HL-60 (cell line): ENCODE measurements around the gene PSMB7.

ENCODE experiments used
- DNase-seq, 2 experiments: peaks; one replicate each; pipeline ENCODE4 v3.0.0-alpha.2; 2010 to 2020; ENCODE audit warnings: low read depth in 1 of 2, low spot score in 1 of 2
- H3K27ac ChIP-seq: fragments of 250-450 bp; sonication (Bioruptor Pico); replicated peaks from 2 replicates; pipeline ENCODE4 v1.5.1; 2020; ENCODE audit warnings: mild to moderate bottlenecking, moderate library complexity
- H3K27me3 ChIP-seq: fragments of 250-450 bp; sonication (Bioruptor Pico); 2 replicates; pipeline ENCODE4 v1.5.1; 2021; ENCODE audit warnings: mild to moderate bottlenecking, moderate library complexity; ENCODE audit not compliant: insufficient read depth, poor library complexity, severe bottlenecking
- H3K4me3 ChIP-seq: replicated peaks from 2 replicates; pipeline ENCODE4 v1.5.1; 2011; ENCODE audit warnings: mild to moderate bottlenecking, control low read depth, low read length; ENCODE audit not compliant: insufficient read depth
- GABPA ChIP-seq: IDR thresholded peaks from 2 replicates; pipeline ENCODE4 v1.6.1; 2012; ENCODE audit warnings: low read depth
- POLR2AphosphoS5 ChIP-seq: IDR thresholded peaks from 2 replicates; pipeline ENCODE4 v1.6.1; 2012; ENCODE audit warnings: low read depth
- SPI1 ChIP-seq: IDR thresholded peaks from 2 replicates; pipeline ENCODE4 v1.6.1; 2012; ENCODE audit warnings: low read depth, mild to moderate bottlenecking, borderline replicate concordance
- TF ChIP-seq, protein P1 (sequence below): IDR thresholded peaks from 2 replicates; pipeline ENCODE4 v1.6.1; 2012; ENCODE audit warnings: low read depth; ENCODE audit not compliant: insufficient replicate concordance
- TF ChIP-seq, protein P2 (sequence below): IDR thresholded peaks from one replicate; pipeline ENCODE4 v1.5.1; 2011; ENCODE audit warnings: low read length, control low read depth, inconsistent platforms; ENCODE audit not compliant: insufficient read depth

PSMB7 gene

DNA sequence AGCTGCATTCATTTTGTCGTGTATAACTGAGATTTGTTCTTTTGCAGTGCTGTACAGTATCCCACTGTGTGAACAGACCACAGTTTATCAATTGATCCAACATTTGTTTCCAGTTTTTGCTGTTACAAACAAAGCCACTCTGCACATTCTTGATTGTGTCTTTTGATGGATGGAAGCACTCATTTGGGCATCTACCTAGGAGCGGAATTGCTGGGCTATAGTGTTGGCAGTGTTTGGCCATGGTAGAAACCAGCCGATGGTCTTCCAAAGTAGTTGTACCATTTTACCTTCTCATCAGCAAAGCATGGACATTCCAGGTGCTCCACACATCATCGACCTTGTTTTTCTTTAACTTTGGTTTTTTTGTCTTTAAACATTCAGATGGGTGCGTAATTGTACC lies 77.7 kb downstream of the PSMB7 start:
- Histone ChIP-seq H3K27ac (no peak overlapping the region), H3K4me3 (no peak overlapping the region), H3K27me3 (no peaks in the 10 kb centered on the region)
- no peak for DNase-seq
- TF ChIP-seq POLR2AphosphoS5 (no peak), GABPA (no peak), SPI1 (no peak)
- TF ChIP-seq, protein P1, sequence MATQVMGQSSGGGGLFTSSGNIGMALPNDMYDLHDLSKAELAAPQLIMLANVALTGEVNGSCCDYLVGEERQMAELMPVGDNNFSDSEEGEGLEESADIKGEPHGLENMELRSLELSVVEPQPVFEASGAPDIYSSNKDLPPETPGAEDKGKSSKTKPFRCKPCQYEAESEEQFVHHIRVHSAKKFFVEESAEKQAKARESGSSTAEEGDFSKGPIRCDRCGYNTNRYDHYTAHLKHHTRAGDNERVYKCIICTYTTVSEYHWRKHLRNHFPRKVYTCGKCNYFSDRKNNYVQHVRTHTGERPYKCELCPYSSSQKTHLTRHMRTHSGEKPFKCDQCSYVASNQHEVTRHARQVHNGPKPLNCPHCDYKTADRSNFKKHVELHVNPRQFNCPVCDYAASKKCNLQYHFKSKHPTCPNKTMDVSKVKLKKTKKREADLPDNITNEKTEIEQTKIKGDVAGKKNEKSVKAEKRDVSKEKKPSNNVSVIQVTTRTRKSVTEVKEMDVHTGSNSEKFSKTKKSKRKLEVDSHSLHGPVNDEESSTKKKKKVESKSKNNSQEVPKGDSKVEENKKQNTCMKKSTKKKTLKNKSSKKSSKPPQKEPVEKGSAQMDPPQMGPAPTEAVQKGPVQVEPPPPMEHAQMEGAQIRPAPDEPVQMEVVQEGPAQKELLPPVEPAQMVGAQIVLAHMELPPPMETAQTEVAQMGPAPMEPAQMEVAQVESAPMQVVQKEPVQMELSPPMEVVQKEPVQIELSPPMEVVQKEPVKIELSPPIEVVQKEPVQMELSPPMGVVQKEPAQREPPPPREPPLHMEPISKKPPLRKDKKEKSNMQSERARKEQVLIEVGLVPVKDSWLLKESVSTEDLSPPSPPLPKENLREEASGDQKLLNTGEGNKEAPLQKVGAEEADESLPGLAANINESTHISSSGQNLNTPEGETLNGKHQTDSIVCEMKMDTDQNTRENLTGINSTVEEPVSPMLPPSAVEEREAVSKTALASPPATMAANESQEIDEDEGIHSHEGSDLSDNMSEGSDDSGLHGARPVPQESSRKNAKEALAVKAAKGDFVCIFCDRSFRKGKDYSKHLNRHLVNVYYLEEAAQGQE: no peak
- TF ChIP-seq, protein P2, sequence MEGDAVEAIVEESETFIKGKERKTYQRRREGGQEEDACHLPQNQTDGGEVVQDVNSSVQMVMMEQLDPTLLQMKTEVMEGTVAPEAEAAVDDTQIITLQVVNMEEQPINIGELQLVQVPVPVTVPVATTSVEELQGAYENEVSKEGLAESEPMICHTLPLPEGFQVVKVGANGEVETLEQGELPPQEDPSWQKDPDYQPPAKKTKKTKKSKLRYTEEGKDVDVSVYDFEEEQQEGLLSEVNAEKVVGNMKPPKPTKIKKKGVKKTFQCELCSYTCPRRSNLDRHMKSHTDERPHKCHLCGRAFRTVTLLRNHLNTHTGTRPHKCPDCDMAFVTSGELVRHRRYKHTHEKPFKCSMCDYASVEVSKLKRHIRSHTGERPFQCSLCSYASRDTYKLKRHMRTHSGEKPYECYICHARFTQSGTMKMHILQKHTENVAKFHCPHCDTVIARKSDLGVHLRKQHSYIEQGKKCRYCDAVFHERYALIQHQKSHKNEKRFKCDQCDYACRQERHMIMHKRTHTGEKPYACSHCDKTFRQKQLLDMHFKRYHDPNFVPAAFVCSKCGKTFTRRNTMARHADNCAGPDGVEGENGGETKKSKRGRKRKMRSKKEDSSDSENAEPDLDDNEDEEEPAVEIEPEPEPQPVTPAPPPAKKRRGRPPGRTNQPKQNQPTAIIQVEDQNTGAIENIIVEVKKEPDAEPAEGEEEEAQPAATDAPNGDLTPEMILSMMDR: no peak

DNA sequence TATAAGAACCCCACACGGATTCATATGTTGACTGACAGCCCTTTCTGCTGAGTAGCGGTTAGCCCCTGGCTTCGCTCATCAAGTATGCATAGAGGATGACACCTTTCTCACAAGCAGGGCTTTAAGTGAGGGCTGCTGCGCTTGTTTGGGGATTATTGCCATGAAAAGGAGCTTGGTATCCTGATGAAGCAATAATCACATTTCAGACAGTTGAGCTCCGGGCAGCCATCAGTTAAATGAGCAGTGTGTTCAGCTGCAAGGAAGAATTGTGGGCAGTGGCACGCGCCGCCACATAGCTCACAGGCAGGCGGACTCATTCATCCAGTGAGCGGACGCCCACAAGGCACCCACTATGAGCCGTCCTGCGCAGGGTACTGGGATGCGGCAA lies 79.9 kb downstream of the PSMB7 start:
- DNase-seq: no peak
- Histone ChIP-seq H3K4me3 (no peak overlapping the region), H3K27ac (no peak overlapping the region), H3K27me3 (no peaks in the 10 kb centered on the region)
- TF ChIP-seq, protein P2: no peak
- TF ChIP-seq, protein P1: no peak

DNA sequence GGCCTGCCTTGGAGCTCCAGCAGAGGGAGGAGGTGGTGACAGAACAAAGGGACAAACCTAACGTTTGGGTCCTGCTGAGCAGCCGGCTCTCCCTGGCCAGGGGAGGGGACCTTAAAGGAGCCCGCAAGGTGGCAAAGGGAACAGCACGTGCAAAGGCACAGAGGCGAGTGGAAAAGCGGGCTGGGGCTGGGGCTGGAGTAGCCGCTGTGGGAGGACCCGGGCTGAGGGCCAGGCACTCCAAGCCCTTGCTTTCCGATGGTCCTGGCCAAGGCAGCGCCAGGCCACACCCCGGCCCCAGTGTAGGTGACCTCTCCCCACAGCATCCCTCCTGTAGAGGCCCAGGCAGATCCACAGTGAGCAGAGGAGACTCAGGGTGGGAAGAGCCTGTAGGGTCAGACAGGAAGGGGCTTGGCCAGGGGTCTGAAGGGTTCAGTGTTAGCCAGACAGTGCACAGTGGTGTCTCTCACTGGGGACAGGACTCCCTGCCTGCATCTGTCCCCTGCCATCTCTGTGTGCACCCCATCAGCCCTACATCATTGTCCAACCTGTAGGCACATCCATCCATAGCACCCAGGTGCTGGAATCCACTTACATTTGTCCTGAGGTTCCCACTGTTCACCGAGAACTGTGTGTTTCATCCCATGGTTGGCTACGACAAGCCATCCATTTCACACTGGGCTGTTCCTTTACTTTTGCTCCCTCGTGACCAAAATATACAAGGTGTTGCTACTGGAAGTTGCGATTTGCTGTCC lies 80.5 kb downstream of the PSMB7 start:
- DNase-seq: no peak
- no peaks in the 10 kb centered on the region for H3K27me3 ChIP-seq
- H3K27ac ChIP-seq: no peak overlapping the region
- TF ChIP-seq, protein P2: no peak
- no peak overlapping the region for H3K4me3 ChIP-seq

DNA sequence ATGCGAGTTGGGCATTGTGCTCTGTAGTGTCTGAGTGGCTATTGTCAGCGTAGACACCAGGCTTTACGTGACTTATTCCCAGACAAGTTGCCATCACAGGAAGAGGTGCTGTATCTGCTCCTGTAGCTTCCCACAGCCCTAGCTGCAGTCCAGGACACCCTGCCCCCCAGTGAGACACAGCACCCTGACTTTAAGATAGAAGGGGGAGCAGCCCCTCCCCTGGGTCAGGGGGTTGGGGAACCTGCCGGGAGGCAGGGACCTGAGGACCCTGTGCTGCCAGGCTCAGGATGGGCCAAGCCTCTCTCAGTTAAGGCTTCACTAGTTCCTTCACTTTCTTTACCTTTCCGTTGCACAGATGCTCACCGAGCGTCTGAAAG lies 82.1 kb downstream of the PSMB7 start:
- no peak for DNase-seq
- TF ChIP-seq, protein P1: no peak
- TF ChIP-seq, protein P2: no peak
- TF ChIP-seq GABPA (no peak), SPI1 (no peak), POLR2AphosphoS5 (no peak)
- no peak overlapping the region for H3K4me3 ChIP-seq
- H3K27me3 ChIP-seq: no peaks in the 10 kb centered on the region
- no peak overlapping the region for H3K27ac ChIP-seq
